ENCODE measurements around the gene CASQ1. TPM values are rescaled to one million over a fixed set of nuclear protein-coding genes. Genes with fewer than 3 reads are reported as not detected.

The CASQ1 gene
- total RNA-seq, 1 experiment from 2014 or later = not detected

DNA sequence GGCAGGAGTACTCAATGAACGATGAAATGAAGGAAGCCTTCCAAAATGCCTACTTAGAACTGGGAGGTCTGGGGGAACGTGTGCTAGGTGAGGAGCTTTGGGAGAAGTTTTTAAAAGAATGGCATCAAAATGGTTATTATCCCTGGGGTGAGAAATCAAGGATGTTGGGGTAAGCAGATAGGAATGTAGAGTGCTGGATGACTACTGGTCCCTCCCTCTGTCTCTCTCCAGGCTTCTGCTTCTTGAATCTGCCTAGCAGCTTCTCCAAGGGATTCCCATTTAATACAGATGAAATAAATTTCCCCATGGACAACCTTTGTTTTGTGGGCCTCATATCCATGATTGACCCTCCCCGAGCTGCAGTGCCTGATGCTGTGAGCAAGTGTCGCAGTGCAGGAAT is 19.0 kb upstream of the CASQ1 start:
- H3K4me1 Mint-ChIP-seq (ENCODE audit: low read depth, unreplicated experiment) = no peaks in the 10 kb centered on the region
- intact Hi-C loops (cut with micrococcal nuclease; ENCODE audit: unreplicated experiment) = no loop called here
- BruUV-seq (replicated peaks) = no TSS peak
- TF ChIP-seq, protein P1, sequence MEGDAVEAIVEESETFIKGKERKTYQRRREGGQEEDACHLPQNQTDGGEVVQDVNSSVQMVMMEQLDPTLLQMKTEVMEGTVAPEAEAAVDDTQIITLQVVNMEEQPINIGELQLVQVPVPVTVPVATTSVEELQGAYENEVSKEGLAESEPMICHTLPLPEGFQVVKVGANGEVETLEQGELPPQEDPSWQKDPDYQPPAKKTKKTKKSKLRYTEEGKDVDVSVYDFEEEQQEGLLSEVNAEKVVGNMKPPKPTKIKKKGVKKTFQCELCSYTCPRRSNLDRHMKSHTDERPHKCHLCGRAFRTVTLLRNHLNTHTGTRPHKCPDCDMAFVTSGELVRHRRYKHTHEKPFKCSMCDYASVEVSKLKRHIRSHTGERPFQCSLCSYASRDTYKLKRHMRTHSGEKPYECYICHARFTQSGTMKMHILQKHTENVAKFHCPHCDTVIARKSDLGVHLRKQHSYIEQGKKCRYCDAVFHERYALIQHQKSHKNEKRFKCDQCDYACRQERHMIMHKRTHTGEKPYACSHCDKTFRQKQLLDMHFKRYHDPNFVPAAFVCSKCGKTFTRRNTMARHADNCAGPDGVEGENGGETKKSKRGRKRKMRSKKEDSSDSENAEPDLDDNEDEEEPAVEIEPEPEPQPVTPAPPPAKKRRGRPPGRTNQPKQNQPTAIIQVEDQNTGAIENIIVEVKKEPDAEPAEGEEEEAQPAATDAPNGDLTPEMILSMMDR (IDR thresholded peaks at IDR 0.05; ENCODE audit: insufficient read depth in 1 of 2, low read depth in 1 of 2, low read length in 1 of 2, severe bottlenecking in 1 of 2, unreplicated experiment in 1 of 2) = no peak
- H3K27me3 ChIP-seq (replicated peaks; ENCODE audit: control insufficient read depth, insufficient read depth, low read length) = no peaks in the 10 kb centered on the region
- no peaks in the 10 kb centered on the region for H3K9me3 ChIP-seq
- no peaks in the 10 kb centered on the region for H3K4me1 ChIP-seq
- DNase-seq = no peak
- no peak overlapping the region for H3K4me3 ChIP-seq (ENCODE audit: low read depth, low read length)
- H3K36me3 ChIP-seq (ENCODE audit: control insufficient read depth, insufficient read depth, low read length) = no peaks in the 10 kb centered on the region
- ChIA-PET POLR2A (interaction anchor here (0.5 kb wide), 1 partner anchor 355 kb away, joined by 4 read pairs; no protein-coding TSS in a partner anchor), CTCF (no interaction called here)
- H3K27me3 Mint-ChIP-seq (ENCODE audit: insufficient read depth, unreplicated experiment) = peaks cover 2% of the 10 kb centered on the region
- no peak overlapping the region for H3K27ac Mint-ChIP-seq (ENCODE audit: unreplicated experiment)
- no peaks in the 10 kb centered on the region for H3K9me3 Mint-ChIP-seq (ENCODE audit: unreplicated experiment)
- H3K4me3 Mint-ChIP-seq (ENCODE audit: unreplicated experiment) = no peak overlapping the region
- no peaks in the 10 kb centered on the region for H3K36me3 Mint-ChIP-seq (ENCODE audit: insufficient read depth, unreplicated experiment)

DNA sequence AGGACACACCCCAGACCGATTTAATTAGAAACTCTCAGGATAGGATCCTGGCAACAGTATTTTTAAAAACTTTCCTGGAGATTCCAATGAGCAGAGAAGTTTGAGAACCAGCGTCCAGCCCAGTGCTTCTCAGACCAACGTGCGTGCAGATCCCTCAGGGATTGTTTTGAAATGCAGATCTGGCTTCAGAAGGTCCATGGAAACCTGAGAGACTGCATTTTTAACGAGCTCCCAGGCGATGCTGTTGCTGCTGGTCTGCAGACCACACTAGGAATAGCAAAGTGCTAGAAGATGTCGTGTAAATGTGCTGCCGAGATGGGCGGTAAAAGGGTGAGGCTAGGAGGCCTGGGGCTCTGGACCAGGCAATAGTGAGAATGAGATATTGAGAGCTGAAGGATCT is 18.4 kb upstream of the CASQ1 start:
- Histone ChIP-seq H3K27me3 (replicated peaks; ENCODE audit: control insufficient read depth, insufficient read depth, low read length) (no peaks in the 10 kb centered on the region), H3K4me3 (ENCODE audit: low read depth, low read length) (no peak overlapping the region), H3K9me3 (no peaks in the 10 kb centered on the region), H3K4me1 (no peaks in the 10 kb centered on the region), H3K36me3 (ENCODE audit: control insufficient read depth, insufficient read depth, low read length) (no peaks in the 10 kb centered on the region)
- H3K36me3 Mint-ChIP-seq (ENCODE audit: insufficient read depth, unreplicated experiment) = no peaks in the 10 kb centered on the region
- intact Hi-C loops (cut with micrococcal nuclease; ENCODE audit: unreplicated experiment) = no loop called here
- ChIA-PET POLR2A (no interaction called here), CTCF (no interaction called here)
- no peaks in the 10 kb centered on the region for H3K4me1 Mint-ChIP-seq (ENCODE audit: low read depth, unreplicated experiment)
- no peak overlapping the region for H3K4me3 Mint-ChIP-seq (ENCODE audit: unreplicated experiment)
- H3K27ac Mint-ChIP-seq (ENCODE audit: unreplicated experiment) = no peak overlapping the region
- no TSS peak for BruUV-seq (replicated peaks)
- DNase-seq = no peak
- H3K27me3 Mint-ChIP-seq (ENCODE audit: insufficient read depth, unreplicated experiment) = no peaks in the 10 kb centered on the region
- no peaks in the 10 kb centered on the region for H3K9me3 Mint-ChIP-seq (ENCODE audit: unreplicated experiment)
- TF ChIP-seq, protein P1 (IDR thresholded peaks at IDR 0.05; ENCODE audit: insufficient read depth in 1 of 2, low read depth in 1 of 2, low read length in 1 of 2, severe bottlenecking in 1 of 2, unreplicated experiment in 1 of 2) = no peak

DNA sequence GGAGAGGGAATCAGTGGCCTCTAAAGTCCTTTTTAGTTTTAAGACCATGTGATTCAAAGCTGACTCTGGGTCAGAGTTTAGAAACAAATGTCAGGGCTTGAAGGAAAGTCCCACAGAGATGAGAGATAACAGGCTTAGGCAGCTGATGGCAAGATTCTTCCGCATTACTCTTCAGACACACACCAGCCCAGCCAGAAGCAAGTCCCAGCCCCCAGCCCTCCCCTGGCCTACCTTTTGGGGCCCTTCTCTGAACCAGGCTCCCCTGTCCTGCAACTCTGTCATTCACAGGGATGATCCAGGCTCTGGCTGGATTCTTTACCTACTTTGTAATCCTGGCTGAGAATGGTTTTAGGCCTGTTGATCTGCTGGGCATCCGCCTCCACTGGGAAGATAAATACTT is 13.1 kb upstream of the CASQ1 start:
- no peak overlapping the region for H3K27ac Mint-ChIP-seq (ENCODE audit: unreplicated experiment)
- BruUV-seq (replicated peaks) = no TSS peak
- Histone ChIP-seq H3K27me3 (replicated peaks; ENCODE audit: control insufficient read depth, insufficient read depth, low read length) (no peaks in the 10 kb centered on the region), H3K36me3 (ENCODE audit: control insufficient read depth, insufficient read depth, low read length) (no peaks in the 10 kb centered on the region), H3K4me3 (ENCODE audit: low read depth, low read length) (no peak overlapping the region), H3K9me3 (no peaks in the 10 kb centered on the region), H3K4me1 (no peaks in the 10 kb centered on the region)
- no peak overlapping the region for H3K4me3 Mint-ChIP-seq (ENCODE audit: unreplicated experiment)
- no peak for DNase-seq
- CTCF ChIA-PET = no interaction called here
- POLR2A ChIA-PET = no interaction called here
- TF ChIP-seq, protein P1 (IDR thresholded peaks at IDR 0.05; ENCODE audit: insufficient read depth in 1 of 2, low read depth in 1 of 2, low read length in 1 of 2, severe bottlenecking in 1 of 2, unreplicated experiment in 1 of 2) = no peak
- no peaks in the 10 kb centered on the region for H3K36me3 Mint-ChIP-seq (ENCODE audit: insufficient read depth, unreplicated experiment)
- H3K27me3 Mint-ChIP-seq (ENCODE audit: insufficient read depth, unreplicated experiment) = no peaks in the 10 kb centered on the region
- no peaks in the 10 kb centered on the region for H3K9me3 Mint-ChIP-seq (ENCODE audit: unreplicated experiment)
- H3K4me1 Mint-ChIP-seq (ENCODE audit: low read depth, unreplicated experiment) = no peaks in the 10 kb centered on the region
- intact Hi-C loops (cut with micrococcal nuclease; ENCODE audit: unreplicated experiment) = no loop called here
